ENCODE results near the gene FNDC3B. TPM values are rescaled to one million over a fixed set of nuclear protein-coding genes. Genes with fewer than 3 reads are reported as not detected.

FNDC3B gene
- total RNA-seq, 1 donor from 2014 or later: 29.5 TPM

- peaks cover 19% of the 10 kb centered on the region for H4K20me1 ChIP-seq (ENCODE audit: low read depth)
- peaks cover 37% of the 10 kb centered on the region for H3K4me1 ChIP-seq
- H3K79me2 ChIP-seq (ENCODE audit: low read depth): peaks cover 56% of the 10 kb centered on the region
- peak; percentile 27 for DNase-seq (ENCODE audit: low spot score)
- no peaks in the 10 kb centered on the region for H3K27me3 ChIP-seq
- Mint-ChIP-seq H3K36me3 (peaks cover 17% of the 10 kb centered on the region), H3K4me1 (peaks cover 64% of the 10 kb centered on the region), H3K27me3 (ENCODE audit: insufficient read depth, low read depth) (no peaks in the 10 kb centered on the region), H3K9me3 (no peaks in the 10 kb centered on the region), H3K4me3 (no peak overlapping the region), H3K27ac (no peak overlapping the region)
- H3K9ac ChIP-seq: no peak overlapping the region
- peak overlapping the region; percentile 14 for H3K4me2 ChIP-seq
- peaks cover 18% of the 10 kb centered on the region for H3F3A ChIP-seq (ENCODE audit: low read depth)
- no peak overlapping the region for H3K4me3 ChIP-seq
- H3K9me3 ChIP-seq (ENCODE audit: low read depth): no peaks in the 10 kb centered on the region
- TF ChIP-seq, protein P1, sequence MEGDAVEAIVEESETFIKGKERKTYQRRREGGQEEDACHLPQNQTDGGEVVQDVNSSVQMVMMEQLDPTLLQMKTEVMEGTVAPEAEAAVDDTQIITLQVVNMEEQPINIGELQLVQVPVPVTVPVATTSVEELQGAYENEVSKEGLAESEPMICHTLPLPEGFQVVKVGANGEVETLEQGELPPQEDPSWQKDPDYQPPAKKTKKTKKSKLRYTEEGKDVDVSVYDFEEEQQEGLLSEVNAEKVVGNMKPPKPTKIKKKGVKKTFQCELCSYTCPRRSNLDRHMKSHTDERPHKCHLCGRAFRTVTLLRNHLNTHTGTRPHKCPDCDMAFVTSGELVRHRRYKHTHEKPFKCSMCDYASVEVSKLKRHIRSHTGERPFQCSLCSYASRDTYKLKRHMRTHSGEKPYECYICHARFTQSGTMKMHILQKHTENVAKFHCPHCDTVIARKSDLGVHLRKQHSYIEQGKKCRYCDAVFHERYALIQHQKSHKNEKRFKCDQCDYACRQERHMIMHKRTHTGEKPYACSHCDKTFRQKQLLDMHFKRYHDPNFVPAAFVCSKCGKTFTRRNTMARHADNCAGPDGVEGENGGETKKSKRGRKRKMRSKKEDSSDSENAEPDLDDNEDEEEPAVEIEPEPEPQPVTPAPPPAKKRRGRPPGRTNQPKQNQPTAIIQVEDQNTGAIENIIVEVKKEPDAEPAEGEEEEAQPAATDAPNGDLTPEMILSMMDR (IDR thresholded peaks at IDR 0.05): no peak
- no peaks in the 10 kb centered on the region for H3K36me3 ChIP-seq
- no peak overlapping the region for H2AFZ ChIP-seq (replicated peaks)
- H3K27ac ChIP-seq: no peak overlapping the region
Observed at GRCh38 chr3:172176061-172176770, 136.8 kb downstream of the FNDC3B start.

- Histone ChIP-seq H3K4me2 (no peak overlapping the region), H3K79me2 (ENCODE audit: low read depth) (peaks cover 51% of the 10 kb centered on the region), H4K20me1 (ENCODE audit: low read depth) (peaks cover 19% of the 10 kb centered on the region), H3K9ac (no peak overlapping the region), H3F3A (ENCODE audit: low read depth) (peaks cover 18% of the 10 kb centered on the region), H2AFZ (replicated peaks) (no peak overlapping the region), H3K4me1 (peaks cover 31% of the 10 kb centered on the region), H3K36me3 (no peaks in the 10 kb centered on the region), H3K4me3 (no peak overlapping the region), H3K9me3 (ENCODE audit: low read depth) (no peaks in the 10 kb centered on the region), H3K27me3 (no peaks in the 10 kb centered on the region), H3K27ac (no peak overlapping the region)
- H3K9me3 Mint-ChIP-seq: no peaks in the 10 kb centered on the region
- peaks cover 59% of the 10 kb centered on the region for H3K4me1 Mint-ChIP-seq
- DNase-seq (ENCODE audit: low spot score): no peak
- H3K27ac Mint-ChIP-seq: peak overlapping the region; percentile 40
- H3K27me3 Mint-ChIP-seq (ENCODE audit: insufficient read depth, low read depth): no peaks in the 10 kb centered on the region
- H3K4me3 Mint-ChIP-seq: no peak overlapping the region
- peaks cover 17% of the 10 kb centered on the region for H3K36me3 Mint-ChIP-seq
- TF ChIP-seq EZH2phosphoT487 (IDR thresholded peaks at IDR 0.05) (no peak), EZH2 (IDR thresholded peaks at IDR 0.05) (no peak)
- TF ChIP-seq, protein P1 (IDR thresholded peaks at IDR 0.05): no peak
Observed at GRCh38 chr3:172177046-172177445, 137.7 kb downstream of the FNDC3B start.

- no peak overlapping the region for H3K4me2 ChIP-seq
- no peak overlapping the region for H3K4me3 Mint-ChIP-seq
- H3K9me3 Mint-ChIP-seq: no peaks in the 10 kb centered on the region
- no peaks in the 10 kb centered on the region for H3K9me3 ChIP-seq (ENCODE audit: low read depth)
- H3K4me3 ChIP-seq: no peak overlapping the region
- peaks cover 23% of the 10 kb centered on the region for H4K20me1 ChIP-seq (ENCODE audit: low read depth)
- H3K36me3 Mint-ChIP-seq: peaks cover 17% of the 10 kb centered on the region
- no peak for TF ChIP-seq EZH2phosphoT487 (IDR thresholded peaks at IDR 0.05)
- no peak for TF ChIP-seq EZH2 (IDR thresholded peaks at IDR 0.05)
- TF ChIP-seq, protein P1 (IDR thresholded peaks at IDR 0.05): no peak
- H2AFZ ChIP-seq (replicated peaks): no peak overlapping the region
- no peak overlapping the region for H3K27ac ChIP-seq
- H3K27me3 Mint-ChIP-seq (ENCODE audit: insufficient read depth, low read depth): no peaks in the 10 kb centered on the region
- no peak overlapping the region for H3K9ac ChIP-seq
- DNase-seq (ENCODE audit: low spot score): no peak
- H3F3A ChIP-seq (ENCODE audit: low read depth): peaks cover 18% of the 10 kb centered on the region
- peaks cover 31% of the 10 kb centered on the region for H3K4me1 ChIP-seq
- H3K4me1 Mint-ChIP-seq: peaks cover 63% of the 10 kb centered on the region
- no peak overlapping the region for H3K27ac Mint-ChIP-seq
- H3K36me3 ChIP-seq: no peaks in the 10 kb centered on the region
- H3K27me3 ChIP-seq: no peaks in the 10 kb centered on the region
- peaks cover 51% of the 10 kb centered on the region for H3K79me2 ChIP-seq (ENCODE audit: low read depth)
Observed at GRCh38 chr3:172177803-172178316, 138.5 kb downstream of the FNDC3B start.

Measured in neural progenitor cell (in vitro differentiated cells).